Frontal cortex (tissue), 4 donors: ENCODE data around the gene PTPRT. TPM values are rescaled to one million over a fixed set of nuclear protein-coding genes. Genes with fewer than 3 reads are reported as not detected.

ENCODE experiments used
- DNase-seq, 2 donors: peaks; one replicate each; pipeline ENCODE4 v3.0.0; 2012; ENCODE audit warnings: low spot score in 2 of 2
- FAIRE-seq: peaks from 2 replicates; lab custom pipeline; 2012; peaks lifted over from hg19 to GRCh38; lab: Jason Lieb, UNC
- total RNA-seq: library from RNA; depleted of rRNA; stranded (reverse); fragments of >200 nt; gene quantifications from one replicate; pipeline ENCODE4 v1.2.3, GENCODE V29; 2014
- donor health status: control.
- donor health status: control.
- donor health status: control.

PTPRT gene
- total RNA-seq = 26.9 TPM

DNA sequence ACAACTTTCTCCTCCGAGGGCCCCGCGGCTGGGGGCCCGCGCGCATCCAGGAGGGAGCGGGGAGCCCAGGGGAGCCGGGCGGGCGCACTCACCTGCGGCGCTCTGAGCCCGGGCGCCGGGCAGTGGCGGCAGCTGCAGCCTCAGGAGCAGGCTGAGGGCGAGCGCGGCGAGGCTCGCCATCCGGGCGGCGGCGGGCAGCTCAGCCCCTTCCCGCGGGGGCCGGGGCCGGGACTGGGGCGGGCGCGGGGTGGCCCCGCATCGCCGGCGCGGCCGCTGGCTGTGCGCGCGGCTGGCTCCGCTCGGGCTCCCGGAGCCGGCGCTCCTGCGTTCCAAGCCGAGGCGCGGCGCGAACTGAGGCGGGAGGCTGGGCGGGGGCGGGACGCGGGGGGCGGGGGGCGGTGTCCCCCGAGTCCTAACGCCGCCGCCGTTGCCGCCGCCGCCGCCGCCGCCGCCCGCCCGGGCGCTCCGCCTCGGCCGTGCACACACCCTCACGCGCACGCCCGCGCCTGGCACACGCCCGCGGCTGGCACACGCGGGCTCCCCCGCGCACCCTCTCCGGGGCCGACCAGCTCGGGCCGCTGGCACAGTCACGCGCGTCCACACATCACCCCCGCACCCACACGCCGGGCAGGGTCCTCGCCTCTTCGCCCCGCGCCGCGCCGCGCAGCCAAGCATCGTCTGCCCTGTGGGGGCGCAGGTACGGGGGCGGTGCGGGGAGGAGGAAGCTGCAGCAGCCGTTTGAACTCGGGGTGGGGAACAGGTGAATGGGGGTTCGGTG, at the start of gene PTPRT:
TSS of gene PTPRT (minus strand) at position 353 of the 778 bp plus-strand sequence. CDS start at position 180, 173 bp downstream.
- FAIRE-seq = no peak
- DNase-seq = peak; percentile 47 to 52

DNA sequence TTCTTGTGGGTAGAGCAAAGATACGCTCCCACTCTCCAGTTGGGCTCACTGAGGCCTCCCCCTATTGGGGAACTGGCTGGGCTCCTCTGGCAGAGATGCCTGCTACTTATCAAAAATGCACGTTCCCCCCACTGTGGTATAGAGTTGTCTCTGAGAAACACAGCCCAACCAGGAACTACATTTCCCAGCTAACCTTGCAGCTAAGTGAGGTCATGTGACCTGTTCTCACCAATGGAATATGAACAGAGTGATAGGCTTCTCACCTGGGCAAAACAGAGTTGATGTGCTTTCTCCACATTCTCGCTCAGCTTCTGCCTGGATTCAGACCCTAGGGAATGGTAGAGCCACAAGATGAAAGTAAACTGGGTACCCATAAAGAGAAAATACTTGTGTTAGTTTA, 49.1 kb upstream of the PTPRT start:
- FAIRE-seq (no peak), DNase-seq (no peak)

DNA sequence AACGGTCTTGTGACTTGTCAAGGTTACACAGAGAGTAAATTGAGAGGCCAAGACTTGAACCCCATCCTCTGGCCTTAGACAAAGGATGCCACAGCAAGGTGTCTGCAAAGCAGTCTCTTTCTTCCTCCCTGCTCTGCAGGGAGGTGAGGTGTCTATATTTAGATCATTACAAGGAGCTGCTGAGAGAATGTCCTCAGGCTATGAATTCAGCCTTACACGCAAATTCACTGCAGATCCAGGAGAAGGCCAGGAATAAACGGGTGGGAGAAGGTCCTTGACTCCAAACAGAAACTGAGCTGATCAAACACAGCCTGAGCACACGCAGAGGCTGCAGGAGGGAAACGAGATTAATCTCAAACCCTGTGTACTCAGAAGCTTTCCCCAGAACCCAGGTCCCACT, 48.6 kb upstream of the PTPRT start:
- DNase-seq = no peak
- no peak for FAIRE-seq

DNA sequence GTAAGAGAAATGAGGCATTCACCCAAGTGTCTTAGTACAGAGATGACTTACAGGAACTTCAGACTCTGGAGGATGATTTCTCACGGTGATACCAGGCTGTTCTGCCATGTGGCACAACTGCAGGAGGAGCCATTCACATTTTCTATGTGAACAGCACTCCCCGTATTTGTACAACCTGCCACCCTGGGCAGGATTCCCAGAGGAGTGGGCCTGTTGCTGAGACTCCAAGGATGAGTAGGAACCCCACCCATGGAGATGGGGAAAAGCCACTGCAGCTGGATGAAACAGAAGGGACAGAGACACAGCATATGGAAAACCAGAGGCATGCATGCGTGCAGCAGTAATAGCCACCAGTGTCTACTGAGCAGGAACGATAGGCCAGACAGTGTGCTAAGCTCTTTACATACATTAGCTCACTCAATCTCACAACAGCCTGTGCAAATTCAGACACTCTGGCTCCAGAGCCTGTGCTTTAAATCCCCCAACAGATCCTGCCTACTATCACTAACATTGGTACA, 48.0 kb upstream of the PTPRT start:
- DNase-seq (no peak), FAIRE-seq (no peak)

DNA sequence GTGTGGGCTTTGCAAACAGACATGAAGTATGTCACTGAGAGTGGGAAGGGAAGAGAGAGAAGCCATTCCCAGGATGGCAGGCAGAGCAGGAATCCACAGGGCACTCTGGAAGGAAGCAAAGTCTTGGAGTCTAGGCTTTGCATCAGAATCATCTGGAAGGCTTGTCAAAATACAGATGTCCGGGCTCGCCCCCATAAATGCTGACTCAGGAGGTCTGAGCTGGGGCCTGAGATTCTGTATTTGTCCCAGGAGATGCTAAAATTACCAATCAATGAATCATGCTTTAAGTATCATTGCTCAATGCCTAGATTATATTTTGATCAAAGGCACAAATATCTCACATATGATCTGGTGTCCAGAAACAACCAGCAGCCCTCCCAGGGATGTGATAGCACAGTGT, 46.3 kb upstream of the PTPRT start:
- FAIRE-seq (no peak), DNase-seq (no peak)

DNA sequence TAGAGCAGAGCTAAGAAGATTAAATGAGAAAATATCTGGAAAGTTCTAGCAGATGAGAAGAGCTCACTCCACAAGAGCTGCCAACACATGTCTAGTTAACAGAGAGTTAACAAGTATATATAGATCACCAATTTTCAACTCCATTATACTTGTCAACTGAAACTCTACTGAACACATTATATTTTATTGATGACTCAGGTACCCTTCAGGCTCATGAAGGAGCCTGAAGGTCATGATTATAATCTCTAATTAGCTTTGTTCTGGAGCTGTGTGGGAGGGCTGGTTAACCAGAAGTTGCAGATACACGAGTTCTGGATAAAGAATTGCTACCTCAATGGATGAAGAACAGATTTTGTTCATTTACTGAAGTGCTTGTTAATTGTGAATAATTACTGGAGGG, 42.1 kb upstream of the PTPRT start:
- FAIRE-seq (no peak), DNase-seq (no peak)

DNA sequence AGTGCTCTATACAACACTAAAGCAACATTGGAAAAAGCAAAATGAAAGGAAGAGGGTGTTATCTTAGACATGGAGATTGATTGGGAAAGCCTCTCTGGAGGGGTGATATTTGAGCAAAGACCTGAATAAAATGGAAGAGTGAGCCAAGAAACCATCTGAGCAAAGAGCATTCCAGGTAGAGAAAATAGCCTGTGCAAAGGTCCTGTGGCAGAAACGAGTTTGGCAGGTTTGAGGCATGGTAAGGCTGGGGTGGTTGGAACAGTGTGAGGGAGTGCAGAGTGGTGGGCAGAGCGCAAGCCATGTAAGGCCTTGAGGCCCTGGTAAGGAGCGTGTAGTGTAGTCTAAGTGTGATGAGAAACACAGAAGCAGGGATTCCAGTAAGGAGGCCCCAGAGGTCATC, 40.0 kb upstream of the PTPRT start:
- DNase-seq (no peak), FAIRE-seq (no peak)

DNA sequence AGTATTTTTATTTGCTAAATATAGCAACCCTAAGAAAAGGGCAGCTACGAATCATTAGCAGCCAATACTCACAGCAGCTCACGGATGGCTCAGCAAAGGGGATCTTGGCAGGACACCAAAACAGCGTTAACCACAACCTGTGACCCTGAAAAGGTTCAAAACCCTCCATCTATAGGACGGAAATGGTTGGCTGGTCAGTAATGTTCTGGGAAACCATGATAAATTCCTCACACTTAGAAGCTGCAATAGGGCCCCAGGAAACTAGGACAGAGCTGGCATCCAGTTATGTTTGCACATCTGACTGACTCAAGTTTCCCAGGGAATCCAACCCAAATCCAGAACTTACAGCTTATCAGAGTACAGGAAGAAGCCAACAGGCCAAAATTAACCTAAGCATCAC, 30.9 kb upstream of the PTPRT start:
- FAIRE-seq = no peak
- no peak for DNase-seq

DNA sequence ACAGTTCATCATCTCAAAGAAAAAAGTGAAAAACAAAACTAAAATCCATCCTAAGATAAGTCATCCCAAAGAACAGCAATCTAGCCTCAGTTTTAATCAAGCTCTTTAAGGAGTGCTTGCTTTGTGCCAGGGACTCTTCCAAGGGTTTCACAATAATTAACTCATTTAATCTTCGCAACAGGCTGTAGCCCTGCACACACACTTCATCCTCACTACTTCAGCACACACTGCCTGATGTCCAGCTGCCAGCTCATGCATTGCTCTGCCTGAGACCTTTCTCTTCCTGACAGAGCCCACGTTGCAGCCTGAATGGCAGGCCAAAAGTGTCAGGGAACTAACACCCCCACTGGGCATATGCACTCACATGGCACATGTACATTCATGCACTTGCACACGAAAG, 21.2 kb upstream of the PTPRT start:
- no peak for DNase-seq
- no peak for FAIRE-seq

DNA sequence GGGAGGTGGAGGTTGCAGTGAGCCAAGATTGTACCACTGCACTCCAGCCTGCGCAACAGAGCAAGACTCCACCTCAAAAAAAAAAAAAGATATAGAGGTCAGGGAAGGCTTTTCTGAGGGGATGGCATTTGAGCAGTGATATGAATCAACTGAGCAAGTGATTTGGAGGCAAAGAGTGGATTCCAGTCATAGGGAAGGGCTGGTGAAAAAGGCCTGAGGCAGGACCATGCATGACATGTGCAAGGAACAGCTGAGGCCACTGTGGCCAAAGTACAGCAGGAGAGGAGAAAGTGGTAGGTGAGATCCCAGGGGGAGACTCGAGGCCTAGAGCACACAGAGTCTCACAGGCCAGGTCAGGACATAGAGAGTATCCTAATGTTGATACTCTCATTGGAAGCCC, 20.1 kb upstream of the PTPRT start:
- no peak for DNase-seq
- FAIRE-seq = no peak

DNA sequence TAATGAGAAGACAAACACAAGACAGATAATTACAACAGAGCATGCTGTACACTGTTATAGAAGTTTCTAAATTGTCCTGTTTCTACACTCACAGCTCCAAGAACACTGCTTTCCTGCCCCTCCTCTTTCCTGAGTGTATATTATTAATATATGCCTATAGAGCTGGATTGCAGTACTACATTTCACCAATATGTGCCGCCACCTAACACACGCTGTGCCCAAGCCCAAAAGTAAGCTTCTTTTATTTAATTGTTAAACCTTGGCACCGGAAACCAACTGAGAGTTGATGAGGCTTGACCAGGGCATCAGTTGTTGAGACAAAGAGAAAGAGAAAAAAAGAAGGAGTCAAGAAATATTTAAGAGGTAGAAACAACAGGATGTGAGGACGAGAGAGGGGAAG, 16.0 kb upstream of the PTPRT start:
- FAIRE-seq (no peak), DNase-seq (no peak)

DNA sequence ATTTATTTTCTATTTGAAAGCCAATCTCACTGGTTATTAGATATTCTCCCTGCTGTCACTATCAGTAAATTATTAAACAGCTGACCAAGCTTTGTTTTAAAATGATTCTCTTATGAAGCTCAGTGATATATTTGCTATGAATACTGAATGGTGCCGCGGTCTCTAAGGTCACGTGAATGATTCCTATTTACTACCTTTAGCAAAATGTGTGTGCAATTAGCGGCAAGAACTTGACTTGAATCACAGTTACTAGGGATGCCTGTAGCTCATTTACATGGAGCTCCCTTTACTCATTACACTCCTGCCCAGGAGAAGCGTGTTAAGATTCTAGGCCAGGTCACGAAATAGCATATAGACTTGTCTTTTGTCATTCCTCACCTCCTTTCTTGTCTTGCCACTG, 12.4 kb upstream of the PTPRT start:
- DNase-seq = no peak

DNA sequence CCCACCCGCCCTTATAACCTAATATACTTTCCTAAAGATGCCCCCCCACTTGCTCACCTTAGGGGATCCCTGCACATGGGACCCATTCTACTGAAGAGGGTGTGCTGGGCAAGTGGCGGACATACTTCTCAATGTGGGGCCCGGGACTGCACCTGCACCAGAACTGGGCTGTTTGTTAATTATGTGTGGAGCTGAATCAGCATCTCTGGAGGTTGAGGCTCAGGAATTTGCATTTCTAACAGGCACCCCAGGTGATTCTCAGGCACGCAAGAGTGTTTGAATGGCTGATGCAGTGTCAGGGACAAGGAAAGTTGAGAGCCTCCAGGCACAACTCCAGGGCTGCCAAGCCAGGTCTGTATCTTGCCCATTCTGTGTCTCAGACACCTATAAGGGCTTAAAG, 8.9 kb upstream of the PTPRT start:
- DNase-seq = no peak
- no peak for FAIRE-seq

More for the DNA sequence above, 12.4 kb upstream of the PTPRT start:
- FAIRE-seq = no peak

DNA sequence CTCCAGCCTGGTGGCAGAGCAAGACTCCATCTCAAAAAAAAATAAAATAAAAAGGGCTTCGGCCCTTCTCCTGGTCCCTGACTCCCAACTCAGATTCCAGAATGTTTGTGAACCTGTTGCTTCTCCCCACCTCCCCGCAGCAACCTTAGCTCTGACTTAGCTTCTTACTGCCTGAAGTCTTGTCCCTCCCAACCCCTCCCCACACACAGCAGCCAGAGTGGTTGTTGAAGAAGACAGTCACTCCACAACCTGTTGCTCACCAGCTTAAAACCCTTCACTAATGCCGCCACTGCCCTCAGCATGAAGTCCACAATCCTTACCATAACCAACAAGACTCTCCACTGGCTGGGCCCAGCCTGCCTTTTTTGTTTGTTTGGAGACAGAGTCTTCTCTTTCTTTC, 6.5 kb upstream of the PTPRT start:
- FAIRE-seq (no peak), DNase-seq (no peak)

DNA sequence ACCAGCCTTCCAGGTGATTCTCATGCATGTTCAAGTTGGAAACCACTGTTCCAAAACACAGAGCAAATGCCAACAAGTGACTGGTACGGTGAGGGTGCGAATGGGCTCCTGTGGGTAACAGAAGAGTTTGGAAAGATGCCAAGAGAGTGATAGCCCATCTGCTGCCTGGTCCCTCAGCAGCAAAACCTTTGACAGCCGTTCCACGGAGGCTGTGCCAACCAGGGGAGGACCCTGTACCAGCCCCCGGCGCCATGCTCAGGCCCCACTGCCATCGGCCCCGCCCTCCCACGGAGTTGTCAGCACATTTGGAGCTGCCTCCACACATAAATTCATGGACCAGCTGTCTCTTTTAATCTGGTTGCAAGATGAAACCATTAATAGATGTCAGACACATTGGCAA, 4.4 kb upstream of the PTPRT start:
- DNase-seq (no peak), FAIRE-seq (no peak)

DNA sequence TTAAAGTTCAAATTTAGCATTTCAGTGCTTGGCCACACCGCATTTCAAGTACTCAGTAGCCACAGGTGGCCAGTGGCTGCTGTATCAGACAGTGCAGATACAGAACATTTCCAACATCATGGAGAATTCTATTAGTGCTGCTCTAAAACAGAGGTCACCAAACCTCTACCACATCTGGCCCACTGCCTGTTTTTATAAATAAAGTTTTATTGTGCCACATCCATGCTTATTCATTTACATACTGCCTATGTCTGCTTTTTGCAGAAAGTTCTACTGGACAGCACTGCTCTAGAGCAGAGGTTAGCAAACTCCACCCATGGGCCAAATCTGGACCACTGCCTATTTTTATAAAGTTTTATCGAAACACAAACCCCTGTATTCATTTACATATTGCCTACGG, 3.7 kb upstream of the PTPRT start:
- FAIRE-seq (no peak), DNase-seq (no peak)

DNA sequence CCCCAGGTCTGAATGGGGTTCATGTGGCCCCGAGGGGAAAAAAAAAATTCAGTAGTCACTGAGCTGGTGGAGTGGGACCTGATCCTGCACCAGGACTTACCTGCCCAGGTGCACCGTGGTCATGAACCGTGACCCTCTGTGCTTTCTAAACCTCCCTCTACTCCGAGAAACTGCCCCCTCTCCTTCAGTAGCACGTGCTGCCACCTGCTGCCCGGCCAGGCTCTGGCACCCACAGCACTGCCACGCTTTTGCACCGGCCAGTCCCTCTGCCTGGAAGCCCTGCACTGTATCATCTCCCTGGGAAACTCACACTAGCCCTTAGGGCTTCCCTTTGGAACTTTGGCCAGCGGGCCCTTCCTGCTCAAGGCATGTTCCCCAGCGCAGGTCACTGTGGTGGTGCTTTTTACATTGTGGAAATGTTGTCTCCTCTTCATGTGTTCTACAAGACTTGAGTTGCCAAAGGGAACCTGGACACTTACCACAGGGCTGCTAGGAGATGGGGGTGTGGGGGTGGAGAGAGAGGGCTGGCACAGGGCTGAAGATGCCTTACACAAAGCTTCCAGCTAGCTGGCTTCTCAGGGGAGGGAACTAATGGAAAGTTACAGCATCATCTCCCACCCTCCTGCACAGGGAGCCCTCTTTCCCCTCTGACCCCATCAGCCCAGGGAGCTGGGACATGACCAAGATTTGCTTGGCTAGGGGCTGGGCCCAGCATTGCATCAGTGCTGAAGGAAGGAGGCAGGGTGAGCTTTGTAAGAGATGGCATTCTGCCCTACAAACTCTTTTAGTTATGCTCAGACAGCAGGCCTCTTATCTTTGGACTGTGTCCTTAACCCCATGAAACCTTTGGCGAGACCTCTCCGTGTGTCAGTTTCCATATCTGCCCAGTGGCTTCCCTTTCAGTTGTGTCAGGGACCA, 2.5 kb upstream of the PTPRT start:
- FAIRE-seq (no peak), DNase-seq (peak; percentile 50 to 58)

DNA sequence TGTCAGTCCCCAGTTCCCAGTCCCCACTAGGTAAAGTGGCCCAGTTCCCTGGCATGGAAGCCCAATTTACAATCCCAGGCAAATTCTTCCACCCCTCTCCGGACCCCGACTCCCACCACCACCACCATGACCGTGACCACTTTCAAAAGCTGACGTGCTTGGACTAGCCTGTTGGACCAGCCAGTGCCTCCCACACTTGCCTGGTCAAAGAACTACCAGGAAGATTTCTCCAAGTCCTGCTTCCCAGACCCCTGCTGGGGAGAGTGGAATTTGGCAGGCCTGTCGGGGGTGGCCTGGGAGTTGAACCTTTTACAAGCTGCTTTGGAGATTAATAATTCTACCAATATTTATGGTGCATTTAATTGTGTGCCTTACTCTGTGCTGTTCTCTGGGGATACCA, 1.4 kb upstream of the PTPRT start:
- DNase-seq (peak in 1 of 2 donors; percentile 17), FAIRE-seq (no peak)

DNA sequence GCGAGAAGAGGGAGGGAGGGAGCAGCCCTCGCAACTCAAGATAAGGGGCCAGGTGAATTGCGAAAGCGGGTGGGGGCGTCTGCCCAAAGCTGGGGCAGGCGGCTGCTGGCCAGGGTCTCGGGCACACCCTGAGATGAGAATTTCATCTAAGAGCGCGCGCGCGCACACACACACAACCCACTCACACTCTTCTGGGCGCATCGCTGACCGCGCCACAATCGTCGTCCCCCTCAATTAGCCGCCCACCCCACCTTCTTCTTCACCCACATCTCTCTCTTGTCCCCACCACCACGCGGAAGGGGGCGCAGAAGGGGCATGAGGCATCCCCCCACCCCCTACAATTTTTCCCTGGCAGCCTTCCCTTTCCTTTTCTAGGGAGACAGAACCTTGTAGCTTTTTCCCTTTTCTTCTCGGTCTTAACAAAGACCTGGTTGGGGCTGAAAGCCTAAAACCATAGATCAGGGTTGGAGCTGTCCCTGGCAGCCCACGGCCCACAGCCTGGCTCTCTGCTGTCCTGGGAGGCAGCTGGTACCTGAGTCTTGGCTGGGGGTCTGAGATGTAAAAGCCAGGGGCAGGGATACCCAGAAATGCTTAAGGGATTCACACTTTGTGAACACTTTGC, 737 bp upstream of the PTPRT start:
- DNase-seq = no peak

DNA sequence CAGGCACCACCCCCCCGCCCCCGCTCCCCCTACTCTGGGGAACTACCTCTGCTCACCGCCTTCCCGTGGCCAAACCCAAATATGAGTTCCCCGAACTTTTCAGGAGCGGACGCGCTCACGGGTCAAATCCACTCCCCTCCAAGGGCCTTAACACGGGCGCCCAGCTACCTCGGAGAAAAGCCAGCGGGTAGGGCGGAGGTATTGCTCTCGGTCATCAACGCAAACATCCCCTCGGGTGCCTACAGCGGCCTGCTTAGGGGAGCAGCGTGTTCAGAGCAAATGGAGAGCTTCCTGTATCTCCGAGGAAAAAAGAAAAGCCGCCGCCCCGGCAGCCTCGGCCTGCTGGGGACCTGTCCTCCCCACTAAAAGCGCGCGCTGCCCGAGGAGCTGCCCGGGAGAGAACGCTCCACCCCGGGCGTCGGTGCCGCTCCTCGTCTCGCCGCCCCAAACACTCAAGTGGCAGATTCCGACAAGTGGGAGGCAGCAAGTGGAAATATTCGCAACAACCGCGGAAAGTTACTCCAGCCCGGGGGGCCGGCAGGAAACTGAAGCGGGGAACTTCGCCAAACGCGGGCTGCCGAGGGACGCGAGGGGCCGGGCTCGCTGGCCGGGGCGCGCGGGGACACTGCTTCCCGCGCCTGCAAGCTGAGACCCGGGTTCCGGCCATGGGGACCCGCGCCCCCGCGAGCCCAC, 699 bp downstream of the PTPRT start:
- FAIRE-seq (no peak), DNase-seq (peak in 1 of 2 donors; percentile 17)

More for the DNA sequence above, 737 bp upstream of the PTPRT start:
- no peak for FAIRE-seq
